Measurements from ENCODE around the gene RPUSD1. TPM values are rescaled to one million over a fixed set of nuclear protein-coding genes. Genes with fewer than 3 reads are reported as not detected.

Gene RPUSD1
- total and polyA plus RNA-seq, 2 experiments from 2014 or later = 15.4 to 54.3 TPM

GRCh38 chr16:818592-818991 is 30.4 kb upstream of the RPUSD1 start:
- in situ Hi-C loops (cut with MboI) = loop anchor here (25.0 kb wide), 1 partner anchor 244 kb away; the partner anchor contains the start of gene SSTR5
- H3K27ac ChIP-seq = no peak overlapping the region
- no peak overlapping the region for H2AFZ ChIP-seq
- 0 out of 2 replicates have a peak, but pooled peaks cover 5% of the 10 kb centered on the region for H3F3A ChIP-seq (ENCODE audit: insufficient read depth)
- H4K20me1 ChIP-seq (ENCODE audit: insufficient read depth) = no peaks in the 10 kb centered on the region
- WGBS, 2 experiments (ENCODE audit: low coverage in 1 of 2, low lambda C conversion rate in 2 of 2, missing lambda C conversion rate in 2 of 2) = 26 to 28% methylated on average over 2 of the region's 2 CpGs
- no peaks in the 10 kb centered on the region for H3K36me3 ChIP-seq (ENCODE audit: low read depth)
- no peaks in the 10 kb centered on the region for H3K9me3 ChIP-seq (ENCODE audit: low read depth)
- no peak overlapping the region for H3K4me3 ChIP-seq
- TF ChIP-seq EZH2 (IDR thresholded peaks at IDR 0.05; ENCODE audit: insufficient read depth, poor library complexity, severe bottlenecking) = no peak
- TF ChIP-seq EZH2phosphoT487 (IDR thresholded peaks at IDR 0.05; ENCODE audit: insufficient read depth, low read depth) = no peak
- peaks cover 17% of the 10 kb centered on the region; the same call in 1 of the 2 replicates for H3K27me3 ChIP-seq (replicated peaks; ENCODE audit: insufficient read depth)
- H3K9ac ChIP-seq = no peak overlapping the region
- no peaks in the 10 kb centered on the region for H3K79me2 ChIP-seq (ENCODE audit: insufficient read depth)
- H3K4me1 ChIP-seq (ENCODE audit: insufficient read depth) = peaks cover 21% of the 10 kb centered on the region
- no peak overlapping the region for H3K4me2 ChIP-seq (ENCODE audit: unreplicated experiment)
- no peaks in the 10 kb centered on the region for H3K9me2 ChIP-seq (ENCODE audit: insufficient read depth)
- no peak for DNase-seq

- Histone ChIP-seq H3K9me3 (ENCODE audit: low read depth) (no peaks in the 10 kb centered on the region), H3K79me2 (ENCODE audit: insufficient read depth) (no peaks in the 10 kb centered on the region), H3K4me1 (ENCODE audit: insufficient read depth) (peaks cover 22% of the 10 kb centered on the region), H3F3A (ENCODE audit: insufficient read depth) (0 out of 2 replicates have a peak, but pooled peaks cover 5% of the 10 kb centered on the region), H3K27ac (no peak overlapping the region), H3K4me2 (ENCODE audit: unreplicated experiment) (no peak overlapping the region), H3K36me3 (ENCODE audit: low read depth) (no peaks in the 10 kb centered on the region), H3K4me3 (no peak overlapping the region), H3K27me3 (replicated peaks; ENCODE audit: insufficient read depth) (peaks cover 17% of the 10 kb centered on the region; the same call in 1 of the 2 replicates), H3K9me2 (ENCODE audit: insufficient read depth) (no peaks in the 10 kb centered on the region), H3K9ac (no peak overlapping the region), H2AFZ (no peak overlapping the region), H4K20me1 (ENCODE audit: insufficient read depth) (no peaks in the 10 kb centered on the region)
- TF ChIP-seq EZH2 (IDR thresholded peaks at IDR 0.05; ENCODE audit: insufficient read depth, poor library complexity, severe bottlenecking) = no peak
- TF ChIP-seq EZH2phosphoT487 (IDR thresholded peaks at IDR 0.05; ENCODE audit: insufficient read depth, low read depth) = no peak
- in situ Hi-C loops (cut with MboI) = loop anchor here (25.0 kb wide), 1 partner anchor 244 kb away; the partner anchor contains the start of gene SSTR5
- 63 to 73% methylated on average over 8 of the region's 8 CpGs for WGBS, 2 experiments (ENCODE audit: low coverage in 1 of 2, low lambda C conversion rate in 2 of 2, missing lambda C conversion rate in 2 of 2)
- DNase-seq = no peak
Observed at GRCh38 chr16:818132-818531, 30.0 kb upstream of the RPUSD1 start.

GRCh38 chr16:817001-817906 is 29.1 kb upstream of the RPUSD1 start:
- in situ Hi-C loops (cut with MboI) = loop anchor here (25.0 kb wide), 1 partner anchor 245 kb away; the partner anchor contains the start of gene SSTR5
- TF ChIP-seq EZH2 (IDR thresholded peaks at IDR 0.05; ENCODE audit: insufficient read depth, poor library complexity, severe bottlenecking) = peak; percentile 47
- TF ChIP-seq EZH2phosphoT487 (IDR thresholded peaks at IDR 0.05; ENCODE audit: insufficient read depth, low read depth) = no peak
- H3K36me3 ChIP-seq (ENCODE audit: low read depth) = no peaks in the 10 kb centered on the region
- no peak overlapping the region for H3K27ac ChIP-seq
- H3K79me2 ChIP-seq (ENCODE audit: insufficient read depth) = no peaks in the 10 kb centered on the region
- 0 out of 2 replicates have a peak, but pooled peaks cover 5% of the 10 kb centered on the region for H3F3A ChIP-seq (ENCODE audit: insufficient read depth)
- no peak overlapping the region for H2AFZ ChIP-seq
- H3K4me3 ChIP-seq = no peak overlapping the region
- H3K27me3 ChIP-seq (replicated peaks; ENCODE audit: insufficient read depth) = peaks cover 17% of the 10 kb centered on the region; the same call in 1 of the 2 replicates
- H3K9me2 ChIP-seq (ENCODE audit: insufficient read depth) = no peaks in the 10 kb centered on the region
- H4K20me1 ChIP-seq (ENCODE audit: insufficient read depth) = no peaks in the 10 kb centered on the region
- peak; percentile 28 for DNase-seq
- no peaks in the 10 kb centered on the region for H3K9me3 ChIP-seq (ENCODE audit: low read depth)
- H3K4me1 ChIP-seq (ENCODE audit: insufficient read depth) = peaks cover 22% of the 10 kb centered on the region
- 28 to 29% methylated on average over 62 to 65 of the region's 71 CpGs for WGBS, 2 experiments (ENCODE audit: low coverage in 1 of 2, low lambda C conversion rate in 2 of 2, missing lambda C conversion rate in 2 of 2)
- H3K9ac ChIP-seq = no peak overlapping the region
- no peak overlapping the region for H3K4me2 ChIP-seq (ENCODE audit: unreplicated experiment)

DNA sequence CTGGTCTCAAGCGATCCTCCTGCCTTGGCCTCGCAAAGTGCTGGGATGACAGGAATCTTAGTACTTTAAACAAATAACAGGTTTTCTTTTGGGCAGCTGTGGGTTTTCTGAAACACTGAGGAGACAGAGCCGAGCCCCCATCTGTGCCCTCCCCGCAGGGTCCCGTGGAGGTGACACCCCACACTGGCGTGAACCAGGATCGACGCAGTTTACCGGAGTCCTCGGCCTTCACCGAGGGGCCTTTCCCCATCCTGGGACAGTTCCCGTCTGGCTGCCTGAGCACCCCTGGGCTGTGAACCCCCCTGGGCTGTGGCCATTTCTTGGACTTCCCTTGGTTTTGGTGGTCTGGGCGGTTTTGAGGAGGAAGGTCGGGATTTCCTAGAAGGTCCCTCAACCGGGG is 27.7 kb upstream of the RPUSD1 start:
- H3K27ac ChIP-seq = no peak overlapping the region
- DNase-seq = no peak
- H3F3A ChIP-seq (ENCODE audit: insufficient read depth) = 0 out of 2 replicates have a peak, but pooled peaks cover 5% of the 10 kb centered on the region
- in situ Hi-C loops (cut with MboI) = loop anchor here (25.0 kb wide), 1 partner anchor 246 kb away; the partner anchor contains the start of gene SSTR5
- no peak overlapping the region for H2AFZ ChIP-seq
- no peaks in the 10 kb centered on the region for H3K9me2 ChIP-seq (ENCODE audit: insufficient read depth)
- no peak overlapping the region for H3K4me2 ChIP-seq (ENCODE audit: unreplicated experiment)
- H3K36me3 ChIP-seq (ENCODE audit: low read depth) = no peaks in the 10 kb centered on the region
- peaks cover 17% of the 10 kb centered on the region; the same call in 1 of the 2 replicates for H3K27me3 ChIP-seq (replicated peaks; ENCODE audit: insufficient read depth)
- 91 to 93% methylated on average over 14 to 15 of the region's 15 CpGs for WGBS, 2 experiments (ENCODE audit: low coverage in 1 of 2, low lambda C conversion rate in 2 of 2, missing lambda C conversion rate in 2 of 2)
- H3K4me1 ChIP-seq (ENCODE audit: insufficient read depth) = peaks cover 22% of the 10 kb centered on the region
- H3K79me2 ChIP-seq (ENCODE audit: insufficient read depth) = no peaks in the 10 kb centered on the region
- H4K20me1 ChIP-seq (ENCODE audit: insufficient read depth) = no peaks in the 10 kb centered on the region
- TF ChIP-seq EZH2 (IDR thresholded peaks at IDR 0.05; ENCODE audit: insufficient read depth, poor library complexity, severe bottlenecking) = no peak
- TF ChIP-seq EZH2phosphoT487 (IDR thresholded peaks at IDR 0.05; ENCODE audit: insufficient read depth, low read depth) = no peak
- H3K4me3 ChIP-seq = no peak overlapping the region
- no peak overlapping the region for H3K9ac ChIP-seq
- no peaks in the 10 kb centered on the region for H3K9me3 ChIP-seq (ENCODE audit: low read depth)

Data from GM23248 (cell line).